Astrocyte (in vitro differentiated cells and primary cell): ENCODE measurements around the gene SSH2. TPM values are rescaled to one million over a fixed set of nuclear protein-coding genes. Genes with fewer than 3 reads are reported as not detected.

Source experiments
- DNase-seq: peaks from one replicate; pipeline ENCODE4 v3.0.0-alpha.2; 2010; ENCODE audit warnings: low read depth
- FAIRE-seq: peaks from 2 replicates; lab custom pipeline; 2011; peaks lifted over from hg19 to GRCh38; lab: Jason Lieb, UNC
- H2AFZ ChIP-seq: 2 replicates; pipeline ENCODE4 v1.6.0; 2012; ENCODE audit warnings: low read depth, low read length, inconsistent platforms
- H3K27ac ChIP-seq: 2 replicates; pipeline ENCODE4 v1.5.1; 2011; ENCODE audit warnings: low read depth, low read length, inconsistent platforms
- H3K27me3 ChIP-seq: 2 replicates; pipeline ENCODE4 v1.6.0; 2011; ENCODE audit warnings: low read length, inconsistent platforms; ENCODE audit not compliant: insufficient read depth
- H3K36me3 ChIP-seq: 2 replicates; pipeline ENCODE4 v1.5.1; 2011; ENCODE audit warnings: low read length, inconsistent platforms; ENCODE audit not compliant: insufficient read depth
- H3K4me1 ChIP-seq: 2 replicates; pipeline ENCODE4 v1.5.1; 2011; ENCODE audit warnings: low read length, inconsistent platforms; ENCODE audit not compliant: insufficient read depth
- H3K4me2 ChIP-seq: 2 replicates; pipeline ENCODE4 v1.6.0; 2012; ENCODE audit warnings: low read length, inconsistent platforms
- H3K4me3 ChIP-seq: 2 replicates; pipeline ENCODE4 v1.5.1; 2011; ENCODE audit warnings: low read depth, mild to moderate bottlenecking, low read length, inconsistent platforms; ENCODE audit not compliant: insufficient read depth
- H3K79me2 ChIP-seq: 2 replicates; pipeline ENCODE4 v1.6.0; 2012; ENCODE audit warnings: mild to moderate bottlenecking, low read length, inconsistent platforms; ENCODE audit not compliant: insufficient read depth
- H3K9ac ChIP-seq: 2 replicates; pipeline ENCODE4 v1.6.0; 2012; ENCODE audit warnings: mild to moderate bottlenecking, low read length, inconsistent platforms
- H3K9me3 ChIP-seq: 2 replicates; pipeline ENCODE4 v1.5.1; 2012; ENCODE audit warnings: low read depth, mild to moderate bottlenecking, low read length, inconsistent platforms; ENCODE audit not compliant: insufficient read depth
- H4K20me1 ChIP-seq: 2 replicates; pipeline ENCODE4 v1.6.0; 2012; ENCODE audit warnings: low read length, inconsistent platforms; ENCODE audit not compliant: insufficient read depth
- H3K27ac Mint-ChIP-seq: one replicate; pipeline ENCODE4 v1.8.0; 2021; ENCODE audit warnings: mild to moderate bottlenecking, mixed read lengths; ENCODE audit not compliant: unreplicated experiment
- H3K27me3 Mint-ChIP-seq: one replicate; pipeline ENCODE4 v1.8.0; 2021; ENCODE audit warnings: low read depth, mixed read lengths; ENCODE audit not compliant: unreplicated experiment
- H3K36me3 Mint-ChIP-seq: one replicate; pipeline ENCODE4 v1.8.0; 2021; ENCODE audit warnings: low read depth, mixed read lengths; ENCODE audit not compliant: unreplicated experiment
- H3K4me1 Mint-ChIP-seq: one replicate; pipeline ENCODE4 v1.8.0; 2021; ENCODE audit warnings: low read depth, mixed read lengths; ENCODE audit not compliant: unreplicated experiment
- H3K4me3 Mint-ChIP-seq: one replicate; pipeline ENCODE4 v1.8.0; 2021; ENCODE audit warnings: mild to moderate bottlenecking, moderate library complexity, mixed read lengths; ENCODE audit not compliant: unreplicated experiment
- H3K9me3 Mint-ChIP-seq: one replicate; pipeline ENCODE4 v1.8.0; 2021; ENCODE audit warnings: mild to moderate bottlenecking, mixed read lengths; ENCODE audit not compliant: unreplicated experiment
- EZH2 ChIP-seq: IDR thresholded peaks from 2 replicates; pipeline ENCODE4 v1.6.1; 2012; ENCODE audit warnings: mild to moderate bottlenecking, low read length, inconsistent platforms; ENCODE audit not compliant: insufficient read depth
- total RNA-seq: library from RNA; stranded (reverse); gene quantifications from 2 replicates; pipeline ENCODE4 v1.2.1, GENCODE V29; 2021
- TF ChIP-seq, protein P1 (sequence below): IDR thresholded peaks from 2 replicates; pipeline ENCODE4 v1.5.1; 2011; ENCODE audit warnings: low read depth, mild to moderate bottlenecking, inconsistent platforms, low read length, moderate library complexity; ENCODE audit not compliant: insufficient read depth

SSH2 gene
- total RNA-seq, 1 donor from 2014 or later, result 31.1 TPM

DNA sequence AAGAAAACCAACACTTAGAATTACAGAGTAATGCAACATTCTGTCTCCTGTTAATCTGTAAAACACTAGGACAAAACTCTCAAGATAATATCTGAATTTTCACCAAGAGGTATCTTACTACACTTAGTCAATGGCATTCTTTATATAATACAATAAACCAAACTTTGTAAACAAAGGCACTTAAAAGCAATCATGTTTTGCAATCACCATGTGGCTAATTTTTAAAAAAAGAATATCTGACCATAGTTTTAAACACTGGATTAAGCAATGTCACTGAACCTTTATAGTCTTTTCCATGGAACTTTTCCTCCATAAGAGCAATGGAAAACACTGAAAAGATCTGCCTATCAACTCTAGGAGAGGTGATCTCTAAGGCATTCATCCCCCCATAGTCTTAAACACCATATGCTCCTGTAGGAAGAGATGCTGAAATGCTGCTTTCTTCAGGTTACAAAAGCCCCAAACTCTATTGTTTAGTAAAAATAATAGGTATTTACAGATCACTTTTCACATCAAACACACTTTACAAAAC is 163.2 kb downstream of the SSH2 start:
- no peak for FAIRE-seq
- H3K36me3 Mint-ChIP-seq, result no peaks in the 10 kb centered on the region
- no peak overlapping the region for H3K4me3 Mint-ChIP-seq
- H3K9ac ChIP-seq, result no peak overlapping the region
- no peak for DNase-seq
- no peaks in the 10 kb centered on the region for H3K4me1 ChIP-seq
- no peaks in the 10 kb centered on the region for H3K27me3 ChIP-seq
- H3K27me3 Mint-ChIP-seq, result no peaks in the 10 kb centered on the region
- no peaks in the 10 kb centered on the region for H4K20me1 ChIP-seq
- H3K79me2 ChIP-seq, result no peaks in the 10 kb centered on the region
- H3K27ac Mint-ChIP-seq, result no peak overlapping the region
- H3K36me3 ChIP-seq, result no peaks in the 10 kb centered on the region
- H3K9me3 Mint-ChIP-seq, result no peaks in the 10 kb centered on the region
- H3K9me3 ChIP-seq, result no peaks in the 10 kb centered on the region
- H2AFZ ChIP-seq, result no peak overlapping the region
- no peak overlapping the region for H3K4me3 ChIP-seq
- H3K4me1 Mint-ChIP-seq, result no peaks in the 10 kb centered on the region
- no peak overlapping the region for H3K4me2 ChIP-seq
- no peak overlapping the region for H3K27ac ChIP-seq
- TF ChIP-seq, protein P1, sequence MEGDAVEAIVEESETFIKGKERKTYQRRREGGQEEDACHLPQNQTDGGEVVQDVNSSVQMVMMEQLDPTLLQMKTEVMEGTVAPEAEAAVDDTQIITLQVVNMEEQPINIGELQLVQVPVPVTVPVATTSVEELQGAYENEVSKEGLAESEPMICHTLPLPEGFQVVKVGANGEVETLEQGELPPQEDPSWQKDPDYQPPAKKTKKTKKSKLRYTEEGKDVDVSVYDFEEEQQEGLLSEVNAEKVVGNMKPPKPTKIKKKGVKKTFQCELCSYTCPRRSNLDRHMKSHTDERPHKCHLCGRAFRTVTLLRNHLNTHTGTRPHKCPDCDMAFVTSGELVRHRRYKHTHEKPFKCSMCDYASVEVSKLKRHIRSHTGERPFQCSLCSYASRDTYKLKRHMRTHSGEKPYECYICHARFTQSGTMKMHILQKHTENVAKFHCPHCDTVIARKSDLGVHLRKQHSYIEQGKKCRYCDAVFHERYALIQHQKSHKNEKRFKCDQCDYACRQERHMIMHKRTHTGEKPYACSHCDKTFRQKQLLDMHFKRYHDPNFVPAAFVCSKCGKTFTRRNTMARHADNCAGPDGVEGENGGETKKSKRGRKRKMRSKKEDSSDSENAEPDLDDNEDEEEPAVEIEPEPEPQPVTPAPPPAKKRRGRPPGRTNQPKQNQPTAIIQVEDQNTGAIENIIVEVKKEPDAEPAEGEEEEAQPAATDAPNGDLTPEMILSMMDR, result no peak
- no peak for TF ChIP-seq EZH2

DNA sequence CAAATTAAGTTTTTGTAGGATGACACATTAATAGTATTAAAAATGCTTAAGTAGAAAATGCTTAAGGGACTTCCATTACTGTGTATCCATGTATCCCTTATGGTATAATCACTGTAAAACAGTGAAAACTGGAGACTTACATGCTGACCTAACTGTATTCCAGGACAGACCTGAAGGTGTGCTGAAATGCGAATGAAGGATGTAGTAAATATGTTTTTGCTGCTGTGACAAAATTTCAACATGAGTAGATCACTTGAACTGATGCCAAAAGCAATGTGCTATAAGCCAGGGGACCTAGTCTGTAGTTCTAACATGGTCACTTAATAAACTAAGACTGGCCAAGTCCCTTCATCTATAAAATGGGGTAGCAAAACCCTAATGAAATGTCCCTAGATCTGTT is 165.3 kb downstream of the SSH2 start:
- Histone ChIP-seq H3K4me3 (no peak overlapping the region), H3K27me3 (no peaks in the 10 kb centered on the region), H3K79me2 (no peaks in the 10 kb centered on the region), H3K9ac (no peak overlapping the region), H3K9me3 (no peaks in the 10 kb centered on the region), H3K36me3 (no peaks in the 10 kb centered on the region), H3K27ac (no peak overlapping the region), H3K4me2 (no peak overlapping the region), H3K4me1 (peaks cover 5% of the 10 kb centered on the region), H2AFZ (no peak overlapping the region), H4K20me1 (peaks cover 12% of the 10 kb centered on the region)
- peaks cover 9% of the 10 kb centered on the region for H3K4me1 Mint-ChIP-seq
- H3K9me3 Mint-ChIP-seq, result no peaks in the 10 kb centered on the region
- no peak overlapping the region for H3K4me3 Mint-ChIP-seq
- H3K27me3 Mint-ChIP-seq, result no peaks in the 10 kb centered on the region
- TF ChIP-seq EZH2, result no peak
- TF ChIP-seq, protein P1, result no peak
- DNase-seq (no peak), FAIRE-seq (no peak)
- H3K36me3 Mint-ChIP-seq, result no peaks in the 10 kb centered on the region
- H3K27ac Mint-ChIP-seq, result no peak overlapping the region

DNA sequence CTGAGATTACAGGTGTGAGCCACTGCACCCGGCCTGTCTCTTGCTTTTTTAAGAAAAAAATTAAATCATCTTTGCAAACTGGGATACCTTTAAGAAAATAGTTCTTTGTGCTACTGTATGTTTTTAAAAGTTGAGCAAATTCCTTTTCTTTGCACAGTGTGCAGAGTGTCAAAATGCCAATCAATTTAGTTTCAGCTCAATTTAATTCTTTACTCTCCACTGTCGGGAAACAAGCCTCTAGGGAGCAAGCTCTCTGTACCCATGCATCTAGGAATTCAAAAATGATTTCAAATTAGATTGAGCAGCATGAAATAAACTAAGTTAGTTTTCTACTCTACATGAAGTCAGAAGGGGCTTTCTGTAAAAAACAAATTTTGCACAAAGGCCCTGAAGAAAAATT is 165.8 kb downstream of the SSH2 start:
- H4K20me1 ChIP-seq, result peaks cover 16% of the 10 kb centered on the region
- no peak overlapping the region for H3K4me2 ChIP-seq
- H3K36me3 Mint-ChIP-seq, result no peaks in the 10 kb centered on the region
- H3K27ac Mint-ChIP-seq, result no peak overlapping the region
- no peak overlapping the region for H3K4me3 ChIP-seq
- no peak overlapping the region for H3K27ac ChIP-seq
- H3K4me1 ChIP-seq, result peaks cover 5% of the 10 kb centered on the region
- no peak overlapping the region for H2AFZ ChIP-seq
- H3K36me3 ChIP-seq, result no peaks in the 10 kb centered on the region
- H3K79me2 ChIP-seq, result no peaks in the 10 kb centered on the region
- FAIRE-seq, result no peak
- H3K27me3 ChIP-seq, result no peaks in the 10 kb centered on the region
- H3K9me3 Mint-ChIP-seq, result no peaks in the 10 kb centered on the region
- peaks cover 10% of the 10 kb centered on the region for H3K4me1 Mint-ChIP-seq
- no peak overlapping the region for H3K4me3 Mint-ChIP-seq
- H3K9me3 ChIP-seq, result no peaks in the 10 kb centered on the region
- H3K27me3 Mint-ChIP-seq, result no peaks in the 10 kb centered on the region
- no peak for DNase-seq
- TF ChIP-seq EZH2, result no peak
- TF ChIP-seq, protein P1, result no peak
- H3K9ac ChIP-seq, result no peak overlapping the region
